Measurements from ENCODE around the gene TMEM156.

- TF ChIP-seq EGR1 (IDR thresholded peaks at IDR 0.05; ENCODE audit: low read depth in 2 of 2) (no peak), JUND (IDR thresholded peaks at IDR 0.05) (no peak), CTCF (IDR thresholded peaks at IDR 0.05; ENCODE audit: low read depth, low read length, missing input control) (no peak), REST (IDR thresholded peaks at IDR 0.05) (no peak), MAX (IDR thresholded peaks at IDR 0.05) (no peak), FOXA1 (IDR thresholded peaks at IDR 0.05) (no peak), YY1 (IDR thresholded peaks at IDR 0.05) (no peak), TAF1 (conservative IDR thresholded peaks at IDR 0.05) (no peak)
Observed at GRCh38 chr4:39029752-39030694, 2.2 kb downstream of the TMEM156 start.
